ENCODE results near the gene GAPVD1.

DNA sequence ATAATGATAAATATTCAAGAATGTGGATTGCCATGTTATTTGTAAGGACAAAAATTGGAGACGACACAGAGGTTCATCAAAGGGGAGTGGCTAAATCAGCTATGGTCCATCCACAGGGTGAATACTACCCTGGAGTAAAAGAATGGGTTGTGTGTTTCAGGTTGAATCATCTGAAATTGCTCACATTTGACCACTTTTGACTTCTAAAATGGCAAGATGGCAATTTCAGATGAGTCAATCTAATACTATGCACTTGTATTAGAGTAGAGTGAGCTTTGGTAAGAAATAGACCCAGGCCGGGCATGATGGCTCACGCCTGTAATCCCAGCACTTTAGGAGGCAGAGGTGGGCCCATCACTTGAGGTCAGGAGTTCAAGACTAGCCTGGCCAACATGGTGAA, 131.8 kb downstream of the GAPVD1 start:
- TF ChIP-seq POLR2A (IDR thresholded peaks at IDR 0.05; ENCODE audit: low read depth, low read length) (no peak), POU2F2 (IDR thresholded peaks at IDR 0.05; ENCODE audit: low read depth, low read length) (no peak), POLR2AphosphoS5 (IDR thresholded peaks at IDR 0.05; ENCODE audit: low read depth, low read length) (no peak), TAF1 (IDR thresholded peaks at IDR 0.05; ENCODE audit: low read depth, low read length) (no peak), SPI1 (IDR thresholded peaks at IDR 0.05; ENCODE audit: low read depth, low read length) (no peak)

Measured in GM12891 (cell line).